ENCODE measurements around the gene RNF138. TPM values are rescaled to one million over a fixed set of nuclear protein-coding genes. Genes with fewer than 3 reads are reported as not detected.
A peak's percentile ranks its signal among the peaks of the same experiment; 100 is the strongest.

The RNF138 gene
- total RNA-seq, 1 donor from 2014 or later, result 30.5 TPM

- no peaks in the 10 kb centered on the region for H3K27me3 Mint-ChIP-seq (ENCODE audit: unreplicated experiment)
- no peak for DNase-seq (ENCODE audit: low spot score)
- TF ChIP-seq CTCF (IDR thresholded peaks at IDR 0.05; ENCODE audit: unreplicated experiment), result peak; percentile 66
- H3K4me3 Mint-ChIP-seq (ENCODE audit: unreplicated experiment), result no peak overlapping the region
- H3K9me3 Mint-ChIP-seq (ENCODE audit: unreplicated experiment), result no peaks in the 10 kb centered on the region
- no peak overlapping the region for H3K27ac Mint-ChIP-seq (ENCODE audit: unreplicated experiment)
- H3K4me1 Mint-ChIP-seq (ENCODE audit: unreplicated experiment), result no peaks in the 10 kb centered on the region
- no peaks in the 10 kb centered on the region for H3K36me3 Mint-ChIP-seq (ENCODE audit: low read depth, unreplicated experiment)
Measured at GRCh38 chr18:32072321-32072720, 19.4 kb upstream of the RNF138 start.

- Mint-ChIP-seq H3K27me3 (ENCODE audit: unreplicated experiment) (no peaks in the 10 kb centered on the region), H3K4me3 (ENCODE audit: unreplicated experiment) (no peak overlapping the region), H3K9me3 (ENCODE audit: unreplicated experiment) (no peaks in the 10 kb centered on the region), H3K4me1 (ENCODE audit: unreplicated experiment) (no peaks in the 10 kb centered on the region), H3K27ac (ENCODE audit: unreplicated experiment) (no peak overlapping the region), H3K36me3 (ENCODE audit: low read depth, unreplicated experiment) (no peaks in the 10 kb centered on the region)
- no peak for TF ChIP-seq CTCF (IDR thresholded peaks at IDR 0.05; ENCODE audit: unreplicated experiment)
- DNase-seq (ENCODE audit: low spot score), result no peak
Measured at GRCh38 chr18:32074206-32074605, 17.5 kb upstream of the RNF138 start.

- Mint-ChIP-seq H3K36me3 (ENCODE audit: low read depth, unreplicated experiment) (no peaks in the 10 kb centered on the region), H3K27me3 (ENCODE audit: unreplicated experiment) (no peaks in the 10 kb centered on the region), H3K27ac (ENCODE audit: unreplicated experiment) (no peak overlapping the region)
Measured at GRCh38 chr18:32078845-32079244, 12.8 kb upstream of the RNF138 start.

GRCh38 chr18:32081881-32082280, 9.8 kb upstream of the RNF138 start:
- H3K27ac Mint-ChIP-seq (ENCODE audit: unreplicated experiment), result no peak overlapping the region

More at GRCh38 chr18:32078845-32079244, 12.8 kb upstream of the RNF138 start:
- H3K9me3 Mint-ChIP-seq (ENCODE audit: unreplicated experiment), result no peaks in the 10 kb centered on the region
- H3K4me3 Mint-ChIP-seq (ENCODE audit: unreplicated experiment), result no peak overlapping the region
- TF ChIP-seq CTCF (IDR thresholded peaks at IDR 0.05; ENCODE audit: unreplicated experiment), result no peak
- H3K4me1 Mint-ChIP-seq (ENCODE audit: unreplicated experiment), result peaks cover 7% of the 10 kb centered on the region
- no peak for DNase-seq (ENCODE audit: low spot score)

GRCh38 chr18:32083781-32084180, 7.9 kb upstream of the RNF138 start:
- no peak for DNase-seq (ENCODE audit: low spot score)
- H3K4me1 Mint-ChIP-seq (ENCODE audit: unreplicated experiment), result peaks cover 11% of the 10 kb centered on the region
- H3K4me3 Mint-ChIP-seq (ENCODE audit: unreplicated experiment), result no peak overlapping the region
- no peak for TF ChIP-seq CTCF (IDR thresholded peaks at IDR 0.05; ENCODE audit: unreplicated experiment)
- H3K36me3 Mint-ChIP-seq (ENCODE audit: low read depth, unreplicated experiment), result no peaks in the 10 kb centered on the region
- H3K27me3 Mint-ChIP-seq (ENCODE audit: unreplicated experiment), result no peaks in the 10 kb centered on the region
- H3K9me3 Mint-ChIP-seq (ENCODE audit: unreplicated experiment), result no peaks in the 10 kb centered on the region
- no peak overlapping the region for H3K27ac Mint-ChIP-seq (ENCODE audit: unreplicated experiment)

More at GRCh38 chr18:32081881-32082280, 9.8 kb upstream of the RNF138 start:
- Mint-ChIP-seq H3K9me3 (ENCODE audit: unreplicated experiment) (no peaks in the 10 kb centered on the region), H3K4me3 (ENCODE audit: unreplicated experiment) (no peak overlapping the region), H3K27me3 (ENCODE audit: unreplicated experiment) (no peaks in the 10 kb centered on the region), H3K36me3 (ENCODE audit: low read depth, unreplicated experiment) (no peaks in the 10 kb centered on the region), H3K4me1 (ENCODE audit: unreplicated experiment) (peaks cover 11% of the 10 kb centered on the region)
- TF ChIP-seq CTCF (IDR thresholded peaks at IDR 0.05; ENCODE audit: unreplicated experiment), result no peak
- DNase-seq (ENCODE audit: low spot score), result no peak

All from endothelial cell (in vitro differentiated cells).